Activated naive CD4-positive, alpha-beta T cell treated with anti-CD3 and anti-CD28 coated beads, Interleukin-2, amount 10 ng/mL, durations not matched to agents 7 days and 5 days (primary cell): ENCODE data around the gene SPAST.
"Not testable (repeated sequence)": the region's sequence is repeated elsewhere in the genome, so short reads cannot be mapped to it uniquely, and the experiment has no call there.

ENCODE experiments used
- CTCF ChIA-PET: fragments of 350-600 bp; sonication (Branson Sonifier 250); formaldehyde crosslinking; loops from one replicate; lab custom pipeline; 2021; ENCODE audit warnings: antibody characterized with exemption; lab: Charles Lee
- DNase-seq: peaks from one replicate; pipeline ENCODE4 v3.0.0-alpha.2; 2020
- H3K27ac Mint-ChIP-seq: one replicate; pipeline ENCODE4 v1.8.0; 2021; ENCODE audit warnings: mild to moderate bottlenecking, moderate library complexity, mixed read lengths
- H3K27me3 Mint-ChIP-seq: one replicate; pipeline ENCODE4 v1.8.0; 2021; ENCODE audit warnings: mild to moderate bottlenecking, mixed read lengths
- H3K36me3 Mint-ChIP-seq: one replicate; pipeline ENCODE4 v1.8.0; 2021; ENCODE audit warnings: mixed read lengths
- H3K4me1 Mint-ChIP-seq: one replicate; pipeline ENCODE4 v1.8.0; 2021; ENCODE audit warnings: mixed read lengths
- H3K4me3 Mint-ChIP-seq: one replicate; pipeline ENCODE4 v1.8.0; 2021; ENCODE audit warnings: mild to moderate bottlenecking, moderate library complexity, mixed read lengths
- H3K9me3 Mint-ChIP-seq: one replicate; pipeline ENCODE4 v1.8.0; 2021; ENCODE audit warnings: mixed read lengths

Gene SPAST

DNA sequence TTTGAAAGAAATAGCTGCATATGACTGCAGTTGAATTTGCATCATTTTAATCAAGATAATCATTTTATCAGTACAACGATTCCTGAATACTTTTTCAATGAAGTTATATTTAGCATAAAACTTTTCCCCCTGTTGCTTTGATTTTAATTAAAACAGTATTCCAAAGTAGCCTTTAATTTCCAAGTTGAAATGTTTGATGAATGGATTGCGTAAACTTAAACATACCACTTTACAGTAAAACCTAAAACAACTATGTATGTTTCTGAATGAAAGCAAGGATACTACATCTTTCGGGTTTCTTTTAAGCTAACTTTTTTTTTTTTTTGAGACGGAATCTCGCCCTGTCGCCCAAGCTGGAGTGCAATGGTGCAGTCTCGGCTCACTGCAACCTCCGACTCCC, 1.4 kb downstream of the SPAST start:
- H3K9me3 Mint-ChIP-seq = no peaks in the 10 kb centered on the region

DNA sequence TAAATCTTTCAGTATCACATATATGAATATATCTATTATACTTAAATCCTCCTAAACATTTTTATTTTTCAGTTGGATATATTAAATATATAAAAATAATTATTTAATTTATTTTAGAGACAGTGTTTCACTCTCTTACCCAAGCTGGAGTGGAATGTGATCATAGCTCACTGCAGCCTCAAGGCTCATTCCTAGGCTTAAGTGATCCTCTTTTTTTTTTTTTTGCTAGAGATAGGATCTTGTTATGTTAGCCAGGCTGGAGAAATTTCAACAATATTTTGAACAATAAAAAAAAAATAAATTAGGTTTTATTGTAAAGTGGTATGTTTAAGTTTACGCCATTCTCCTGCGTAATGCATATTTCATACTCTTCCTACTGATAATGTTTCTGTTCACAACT, 4.2 kb downstream of the SPAST start:
- peaks cover 3% of the 10 kb centered on the region for H3K27me3 Mint-ChIP-seq
- no peak overlapping the region for H3K4me3 Mint-ChIP-seq
- no peak for DNase-seq
- H3K27ac Mint-ChIP-seq = no peak overlapping the region
- CTCF ChIA-PET = no interaction called here
- peaks cover 19% of the 10 kb centered on the region for H3K36me3 Mint-ChIP-seq
- peaks cover 21% of the 10 kb centered on the region for H3K4me1 Mint-ChIP-seq
- H3K9me3 Mint-ChIP-seq = no peaks in the 10 kb centered on the region

More for the DNA sequence above, 1.4 kb downstream of the SPAST start:
- H3K4me1 Mint-ChIP-seq = peaks cover 30% of the 10 kb centered on the region
- peak overlapping the region; percentile 89 for H3K4me3 Mint-ChIP-seq
- no peak overlapping the region for H3K27ac Mint-ChIP-seq
- CTCF ChIA-PET = no interaction called here
- no peak for DNase-seq
- H3K36me3 Mint-ChIP-seq = peaks cover 7% of the 10 kb centered on the region
- peaks cover 17% of the 10 kb centered on the region for H3K27me3 Mint-ChIP-seq

DNA sequence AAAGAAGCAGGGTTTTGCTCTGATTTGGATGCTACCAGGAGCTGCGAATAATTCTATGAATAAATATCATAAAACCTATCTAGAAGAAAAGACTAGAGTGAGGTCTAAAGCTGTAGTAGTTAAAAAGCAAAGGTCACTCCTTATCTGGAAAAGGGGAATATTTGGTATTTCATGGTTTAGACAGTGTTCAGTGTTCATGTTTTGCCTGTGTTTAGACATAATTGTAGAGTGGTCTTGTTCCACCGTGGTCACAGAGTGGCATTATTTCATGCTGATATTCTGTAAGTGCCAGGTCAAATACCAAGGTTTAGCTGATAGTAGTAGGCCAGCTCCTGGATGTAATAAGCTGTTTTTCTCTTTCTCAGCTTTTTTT, 10.8 kb downstream of the SPAST start:
- Mint-ChIP-seq H3K9me3 (no peaks in the 10 kb centered on the region), H3K36me3 (peaks cover 17% of the 10 kb centered on the region), H3K27me3 (no peaks in the 10 kb centered on the region), H3K4me3 (no peak overlapping the region), H3K4me1 (no peaks in the 10 kb centered on the region), H3K27ac (no peak overlapping the region)
- no peak for DNase-seq
- CTCF ChIA-PET = no interaction called here

DNA sequence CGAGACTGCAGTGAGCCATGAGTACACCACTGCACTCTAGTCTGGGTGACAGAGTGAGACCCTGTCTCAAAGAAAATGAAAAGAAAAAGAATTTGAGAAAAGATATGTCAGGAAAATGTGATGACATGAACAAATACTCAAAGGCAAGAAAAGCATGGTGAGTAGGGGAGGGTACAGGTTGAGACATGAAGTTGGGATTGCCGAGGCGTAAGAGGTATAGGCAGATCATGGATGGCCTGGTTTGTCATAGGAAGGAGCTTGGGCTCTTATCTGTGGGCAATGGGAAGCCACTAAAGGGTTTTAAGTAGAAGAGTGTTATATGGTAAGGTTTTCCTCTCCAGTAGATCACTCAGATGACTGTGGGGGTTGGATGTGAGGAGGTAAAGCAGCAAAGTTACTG, 32.3 kb downstream of the SPAST start:
- Mint-ChIP-seq H3K4me1 (no peaks in the 10 kb centered on the region), H3K4me3 (no peak overlapping the region), H3K36me3 (peaks cover 15% of the 10 kb centered on the region), H3K27me3 (no peaks in the 10 kb centered on the region), H3K27ac (no peak overlapping the region), H3K9me3 (no peaks in the 10 kb centered on the region)
- CTCF ChIA-PET = no interaction called here
- no peak for DNase-seq

DNA sequence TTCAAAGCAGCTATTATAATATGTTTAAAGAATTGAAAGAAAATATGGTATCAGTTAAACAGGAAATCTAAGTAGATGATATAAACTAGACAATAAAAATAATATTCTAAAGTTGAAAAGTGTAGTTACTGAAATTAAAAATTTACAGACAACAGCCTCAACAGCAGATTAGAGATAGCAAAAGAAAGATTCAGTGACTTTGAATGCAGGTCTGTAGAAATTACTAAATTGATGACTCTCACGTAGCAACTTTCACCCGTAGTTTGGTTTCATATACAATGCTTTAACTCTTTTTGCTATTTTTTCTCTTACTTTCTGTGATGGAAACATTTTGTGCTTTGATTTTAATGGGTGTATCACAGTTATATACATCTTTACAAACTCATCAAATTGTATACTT, 44.8 kb downstream of the SPAST start:
- Mint-ChIP-seq H3K4me1 (no peaks in the 10 kb centered on the region), H3K36me3 (peaks cover 44% of the 10 kb centered on the region), H3K9me3 (no peaks in the 10 kb centered on the region), H3K27me3 (no peaks in the 10 kb centered on the region), H3K4me3 (no peak overlapping the region), H3K27ac (no peak overlapping the region)
- no peak for DNase-seq
- CTCF ChIA-PET = no interaction called here

DNA sequence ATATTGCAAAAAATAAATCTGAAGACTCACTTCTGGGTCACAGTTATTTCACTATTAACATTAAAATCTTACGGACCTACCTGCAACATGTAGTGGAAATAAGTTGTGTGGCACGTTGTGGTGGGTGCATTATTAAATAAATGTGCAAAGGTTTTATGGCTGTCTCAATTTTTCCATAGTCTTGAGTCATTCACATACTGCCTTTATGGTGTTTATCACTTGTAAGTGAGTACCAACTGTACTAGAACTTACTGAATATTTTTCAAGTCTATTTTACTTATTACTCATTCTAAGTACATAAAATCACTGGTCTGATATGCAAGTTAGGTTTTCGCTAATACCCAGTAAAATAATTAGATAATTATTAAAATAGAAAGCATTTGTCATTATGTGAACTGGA, 54.7 kb downstream of the SPAST start:
- H3K36me3 Mint-ChIP-seq = peaks cover 20% of the 10 kb centered on the region

DNA sequence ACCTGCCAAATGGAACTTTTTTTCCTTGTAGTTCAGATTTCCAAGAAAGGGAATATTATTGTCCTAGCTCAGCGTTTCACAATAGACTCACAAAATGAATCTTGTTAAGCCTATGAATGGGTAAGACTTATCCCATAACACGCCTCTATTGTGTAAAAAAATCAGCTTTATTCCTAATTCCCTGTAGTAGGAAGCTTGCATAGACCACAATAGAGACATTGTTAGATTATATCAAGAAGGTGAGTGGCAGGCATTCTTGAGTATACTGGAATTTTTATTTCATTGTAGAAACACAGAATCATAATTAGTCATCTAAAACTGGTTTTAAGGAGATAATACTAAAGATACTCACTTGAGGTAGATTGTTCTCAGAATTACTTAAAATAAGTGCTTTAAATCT, 55.8 kb downstream of the SPAST start:
- Mint-ChIP-seq H3K27ac (no peak overlapping the region), H3K4me1 (peaks cover 11% of the 10 kb centered on the region), H3K9me3 (no peaks in the 10 kb centered on the region), H3K36me3 (peaks cover 29% of the 10 kb centered on the region), H3K27me3 (no peaks in the 10 kb centered on the region), H3K4me3 (no peak overlapping the region)
- CTCF ChIA-PET = no interaction called here
- no peak for DNase-seq

More for the DNA sequence above, 54.7 kb downstream of the SPAST start:
- Mint-ChIP-seq H3K4me3 (no peak overlapping the region), H3K27me3 (no peaks in the 10 kb centered on the region), H3K4me1 (peaks cover 11% of the 10 kb centered on the region), H3K27ac (no peak overlapping the region), H3K9me3 (no peaks in the 10 kb centered on the region)
- CTCF ChIA-PET = no interaction called here
- DNase-seq = no peak

DNA sequence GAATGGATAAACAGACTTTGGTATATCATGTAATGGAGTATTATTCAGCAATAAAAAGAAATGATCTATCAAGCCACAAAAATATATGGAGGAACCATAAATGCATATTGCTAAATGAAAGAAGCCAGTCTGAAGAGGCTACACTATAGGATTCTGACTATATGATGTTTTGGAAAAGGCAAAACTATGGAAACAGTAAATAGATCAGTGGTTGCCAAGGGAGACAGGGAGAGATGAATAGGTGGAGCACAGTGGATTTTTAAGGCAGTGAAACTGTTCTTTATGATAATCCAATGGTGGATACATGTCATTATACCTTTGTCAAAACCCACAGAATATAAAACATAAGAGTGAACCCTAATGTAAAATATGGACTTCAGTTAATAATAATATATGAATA, 61.3 kb downstream of the SPAST start:
- H3K27ac Mint-ChIP-seq = no peak overlapping the region

DNA sequence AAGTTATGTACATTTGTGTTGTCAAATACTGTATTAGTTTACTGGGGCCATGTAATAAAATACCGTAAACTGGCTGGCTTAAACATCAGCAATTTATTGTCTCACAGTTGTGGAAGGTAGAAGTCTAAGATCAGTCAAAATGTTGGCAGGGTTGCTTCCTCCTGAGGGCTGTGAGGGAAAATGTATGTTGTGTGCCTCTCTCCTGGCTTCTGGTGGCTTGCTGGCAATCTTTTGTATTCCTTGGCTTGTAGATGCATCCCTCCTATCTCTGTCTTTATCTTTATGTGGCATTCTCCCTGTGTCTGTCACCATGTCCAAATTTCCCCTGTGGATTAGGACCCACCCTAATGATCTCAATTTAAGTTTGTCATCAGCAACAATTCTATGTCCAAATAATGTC, 65.3 kb downstream of the SPAST start:
- no peak for DNase-seq
- Mint-ChIP-seq H3K4me3 (no peak overlapping the region), H3K4me1 (no peaks in the 10 kb centered on the region), H3K27me3 (no peaks in the 10 kb centered on the region), H3K9me3 (no peaks in the 10 kb centered on the region), H3K36me3 (peaks cover 23% of the 10 kb centered on the region), H3K27ac (no peak overlapping the region)
- CTCF ChIA-PET = no interaction called here

More for the DNA sequence above, 61.3 kb downstream of the SPAST start:
- CTCF ChIA-PET = no interaction called here
- H3K4me3 Mint-ChIP-seq = no peak overlapping the region
- no peaks in the 10 kb centered on the region for H3K9me3 Mint-ChIP-seq
- peaks cover 35% of the 10 kb centered on the region for H3K36me3 Mint-ChIP-seq
- H3K27me3 Mint-ChIP-seq = no peaks in the 10 kb centered on the region
- no peak for DNase-seq
- peaks cover 11% of the 10 kb centered on the region for H3K4me1 Mint-ChIP-seq

DNA sequence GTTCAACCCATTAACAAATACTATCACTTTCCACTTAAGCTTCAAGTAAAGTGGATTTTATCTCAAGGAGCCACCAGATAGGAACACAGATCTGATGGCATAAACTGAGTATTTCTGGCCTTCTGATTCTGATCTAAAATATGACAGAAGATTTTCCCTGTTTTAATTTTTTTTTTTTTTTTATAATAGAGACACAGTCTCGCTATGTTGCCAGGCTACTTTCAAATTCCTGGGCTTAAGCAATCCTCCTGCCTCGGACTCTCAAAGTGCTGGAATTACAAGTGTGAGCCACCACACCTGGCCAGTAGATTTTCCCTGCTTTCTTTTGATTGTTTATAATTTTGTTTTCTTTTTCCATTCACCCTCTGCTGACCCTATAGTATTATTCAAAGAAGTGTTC, 65.7 kb downstream of the SPAST start:
- CTCF ChIA-PET = no interaction called here
- Mint-ChIP-seq H3K36me3 (peaks cover 20% of the 10 kb centered on the region), H3K4me1 (no peaks in the 10 kb centered on the region), H3K27ac (no peak overlapping the region), H3K4me3 (no peak overlapping the region), H3K27me3 (no peaks in the 10 kb centered on the region), H3K9me3 (no peaks in the 10 kb centered on the region)
- no peak for DNase-seq

DNA sequence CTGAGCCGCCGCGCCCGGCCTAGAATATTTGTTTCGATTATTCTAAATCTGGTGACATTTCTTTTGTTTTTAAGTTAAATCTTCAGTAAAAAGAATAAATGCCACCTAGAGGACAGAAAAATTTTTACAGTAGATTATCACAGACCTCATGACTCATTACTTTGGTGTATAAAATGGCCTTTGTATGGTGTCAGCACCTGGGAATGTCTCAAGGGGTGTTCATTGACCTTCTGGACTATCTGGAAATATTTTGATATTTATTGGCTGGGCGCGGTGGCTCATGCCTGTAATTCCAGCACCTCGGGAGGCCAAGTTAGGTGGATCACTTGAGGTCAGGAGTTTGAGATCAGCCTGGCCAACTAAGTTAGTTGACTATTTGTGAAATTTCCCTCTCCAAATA, 72.1 kb downstream of the SPAST start:
- Mint-ChIP-seq H3K4me1 (no peaks in the 10 kb centered on the region), H3K27ac (no peak overlapping the region), H3K9me3 (no peaks in the 10 kb centered on the region), H3K36me3 (peaks cover 20% of the 10 kb centered on the region), H3K27me3 (no peaks in the 10 kb centered on the region), H3K4me3 (no peak overlapping the region)
- CTCF ChIA-PET = interaction anchor here (0.7 kb wide), 1 partner anchor 232 kb away, joined by 3 read pairs; no protein-coding TSS in a partner anchor
- DNase-seq = no peak

DNA sequence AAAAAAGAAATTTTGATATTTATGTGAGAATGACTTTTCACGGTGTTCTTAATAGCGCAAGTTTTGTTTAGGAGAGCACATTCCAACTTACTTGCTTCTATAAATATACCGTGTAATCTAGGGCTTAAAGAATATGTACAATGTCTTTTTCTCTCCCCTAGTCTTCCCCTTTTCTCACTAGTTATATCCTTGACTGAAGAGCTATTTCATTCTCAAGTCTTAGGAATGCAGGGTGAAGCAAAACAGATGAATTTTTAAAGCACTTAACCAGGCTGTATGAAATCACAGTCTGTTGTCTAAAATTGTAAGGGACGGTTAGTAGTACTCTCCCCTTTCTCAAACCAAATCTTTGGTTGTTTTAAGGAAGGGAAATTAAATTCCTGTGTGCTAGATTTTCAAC, 72.7 kb downstream of the SPAST start:
- CTCF ChIA-PET = no interaction called here
- no peak for DNase-seq
- Mint-ChIP-seq H3K27ac (no peak overlapping the region), H3K4me3 (no peak overlapping the region), H3K4me1 (no peaks in the 10 kb centered on the region), H3K27me3 (no peaks in the 10 kb centered on the region), H3K36me3 (peaks cover 17% of the 10 kb centered on the region), H3K9me3 (no peaks in the 10 kb centered on the region)

DNA sequence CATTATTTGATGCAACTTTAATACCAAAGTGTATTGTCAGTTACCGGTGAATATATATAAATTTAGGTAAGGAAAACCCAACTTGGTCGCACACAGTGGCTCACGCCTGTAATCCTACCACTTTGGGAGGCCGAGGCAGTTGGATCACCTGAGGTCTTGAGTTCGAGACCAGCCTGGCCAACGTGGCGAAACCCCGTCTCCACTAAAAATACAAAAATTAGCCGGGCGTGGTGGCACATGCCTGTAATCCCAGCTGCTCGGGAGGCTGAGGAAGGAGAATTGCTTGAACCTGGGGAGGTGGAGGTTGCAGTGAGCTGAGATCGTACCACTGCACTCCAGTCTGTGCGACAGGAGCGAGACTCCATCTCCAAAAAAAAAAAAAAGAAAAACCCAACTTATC, 88.2 kb downstream of the SPAST start:
- H3K4me1 Mint-ChIP-seq, H3K9me3 Mint-ChIP-seq, H3K27me3 Mint-ChIP-seq, H3K4me3 Mint-ChIP-seq, H3K27ac Mint-ChIP-seq, H3K36me3 Mint-ChIP-seq, CTCF ChIA-PET, DNase-seq: not testable (repeated sequence)

DNA sequence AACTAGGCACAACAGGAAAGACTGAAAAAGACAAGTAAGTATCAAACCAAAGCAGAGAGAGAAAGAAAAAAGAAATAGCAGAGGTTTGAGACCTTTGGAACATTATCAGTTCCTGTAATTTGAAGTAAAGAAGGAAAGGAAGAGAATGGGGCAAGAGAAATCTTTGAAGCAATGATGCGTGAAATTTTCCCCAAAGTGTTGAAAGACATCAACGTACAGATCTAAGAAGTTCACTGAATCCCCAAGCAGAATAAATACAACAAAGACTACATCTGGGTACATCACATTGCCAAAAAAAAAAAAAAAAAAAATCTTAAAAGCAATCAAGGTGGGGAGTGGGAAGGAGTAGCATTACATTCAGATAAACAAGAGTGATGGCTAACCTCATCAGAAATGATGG, 96.3 kb downstream of the SPAST start:
- H3K4me3 Mint-ChIP-seq = no peak overlapping the region
- H3K4me1 Mint-ChIP-seq = peaks cover 9% of the 10 kb centered on the region
- H3K27ac Mint-ChIP-seq = peak overlapping the region; percentile 49
- peaks cover 12% of the 10 kb centered on the region for H3K36me3 Mint-ChIP-seq
- DNase-seq = no peak
- CTCF ChIA-PET = no interaction called here
- H3K9me3 Mint-ChIP-seq = peaks cover 2% of the 10 kb centered on the region
- no peaks in the 10 kb centered on the region for H3K27me3 Mint-ChIP-seq

DNA sequence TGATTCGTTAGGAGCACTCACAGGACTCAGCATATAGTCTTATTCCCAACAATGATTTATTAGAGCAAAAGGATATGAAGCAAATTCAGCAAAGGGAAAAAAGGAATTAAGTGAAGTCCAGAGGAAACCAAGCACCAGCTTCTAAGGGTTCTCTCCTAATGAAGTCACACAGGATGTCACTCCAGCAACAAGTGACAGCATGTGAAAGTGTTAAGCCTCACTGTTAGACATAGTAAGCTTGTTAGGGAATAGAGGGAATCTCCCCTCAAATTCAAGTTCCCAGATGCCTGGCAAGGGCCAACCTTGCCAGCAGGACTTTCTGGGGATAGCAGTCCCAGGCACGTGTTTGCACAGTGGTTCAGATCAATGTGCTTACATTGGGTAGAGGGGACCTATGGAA, 97.9 kb downstream of the SPAST start:
- no peaks in the 10 kb centered on the region for H3K27me3 Mint-ChIP-seq
- peaks cover 2% of the 10 kb centered on the region for H3K9me3 Mint-ChIP-seq
- DNase-seq = no peak
- H3K4me3 Mint-ChIP-seq = no peak overlapping the region
- H3K36me3 Mint-ChIP-seq = peaks cover 15% of the 10 kb centered on the region
- CTCF ChIA-PET = no interaction called here
- no peak overlapping the region for H3K27ac Mint-ChIP-seq
- peaks cover 19% of the 10 kb centered on the region for H3K4me1 Mint-ChIP-seq

DNA sequence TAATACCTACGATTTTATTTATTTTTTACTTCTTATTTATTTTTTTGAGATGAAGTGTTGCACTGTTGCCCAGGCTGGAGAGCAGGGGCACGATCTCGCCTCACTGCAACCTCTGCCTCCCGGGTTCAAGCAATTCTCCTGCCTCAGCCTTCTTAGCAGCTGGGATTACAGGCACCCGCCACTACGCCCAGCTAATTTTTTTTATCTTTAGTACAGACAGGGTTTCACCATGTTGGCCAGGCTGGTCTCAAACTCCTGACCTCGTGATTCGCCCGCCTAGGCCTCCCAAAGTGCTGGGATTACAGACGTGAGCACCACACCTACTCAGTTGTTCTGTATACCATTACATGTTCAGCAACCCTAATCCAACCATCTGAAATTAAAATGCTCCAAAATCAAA, 100.9 kb downstream of the SPAST start:
- Mint-ChIP-seq H3K36me3 (peaks cover 23% of the 10 kb centered on the region), H3K27ac (peak overlapping the region; percentile 24), H3K4me1 (peaks cover 37% of the 10 kb centered on the region), H3K4me3 (peak overlapping the region; percentile 100)
- CTCF ChIA-PET, DNase-seq, H3K9me3 Mint-ChIP-seq, H3K27me3 Mint-ChIP-seq: not testable (repeated sequence)
